ENCODE measurements around the gene SEMA5B.

The SEMA5B gene

GRCh38 chr3:122969585-122970469, 57.7 kb downstream of the SEMA5B start:
- no peaks in the 10 kb centered on the region for H3K36me3 ChIP-seq (ENCODE audit: control insufficient read depth, insufficient read depth, low read length)
- no peaks in the 10 kb centered on the region for H3K9me3 ChIP-seq (ENCODE audit: control insufficient read depth, low read length)
- WGBS, 2 experiments (ENCODE audit: insufficient coverage in 2 of 2), result 79 to 82% methylated on average over 8 of the region's 10 CpGs
- peaks cover 17% of the 10 kb centered on the region for H3K4me1 ChIP-seq (ENCODE audit: control insufficient read depth, insufficient read depth, low read length, poor library complexity, severe bottlenecking)
- H3K4me3 ChIP-seq (ENCODE audit: extremely low read depth, insufficient read depth, low read length, poor library complexity, severe bottlenecking), result no peak overlapping the region
- no peak overlapping the region for H3K27ac ChIP-seq (ENCODE audit: low read depth, low read length, severe bottlenecking)

GRCh38 chr3:122967765-122968164, 59.8 kb downstream of the SEMA5B start:
- no peak overlapping the region for H3K27ac ChIP-seq (ENCODE audit: low read depth, low read length, severe bottlenecking)
- H3K4me1 ChIP-seq (ENCODE audit: control insufficient read depth, insufficient read depth, low read length, poor library complexity, severe bottlenecking), result peaks cover 5% of the 10 kb centered on the region
- H3K4me3 ChIP-seq (ENCODE audit: extremely low read depth, insufficient read depth, low read length, poor library complexity, severe bottlenecking), result no peak overlapping the region
- no peaks in the 10 kb centered on the region for H3K9me3 ChIP-seq (ENCODE audit: control insufficient read depth, low read length)
- H3K36me3 ChIP-seq (ENCODE audit: control insufficient read depth, insufficient read depth, low read length), result no peaks in the 10 kb centered on the region
- 98% methylated on average over 6 of the region's 7 CpGs for WGBS, 2 experiments (ENCODE audit: insufficient coverage in 2 of 2)

- no peaks in the 10 kb centered on the region for H3K9me3 ChIP-seq (ENCODE audit: control insufficient read depth, low read length)
- WGBS, 2 experiments (ENCODE audit: insufficient coverage in 2 of 2), result 76 to 100% methylated on average over 2 of the region's 4 CpGs
- no peak overlapping the region for H3K27ac ChIP-seq (ENCODE audit: low read depth, low read length, severe bottlenecking)
- no peak overlapping the region for H3K4me3 ChIP-seq (ENCODE audit: extremely low read depth, insufficient read depth, low read length, poor library complexity, severe bottlenecking)
- peaks cover 5% of the 10 kb centered on the region for H3K4me1 ChIP-seq (ENCODE audit: control insufficient read depth, insufficient read depth, low read length, poor library complexity, severe bottlenecking)
- H3K36me3 ChIP-seq (ENCODE audit: control insufficient read depth, insufficient read depth, low read length), result no peaks in the 10 kb centered on the region
Measured at GRCh38 chr3:122967356-122967755, 60.2 kb downstream of the SEMA5B start.

GRCh38 chr3:122966045-122966444, 61.5 kb downstream of the SEMA5B start:
- Histone ChIP-seq H3K4me1 (ENCODE audit: control insufficient read depth, insufficient read depth, low read length, poor library complexity, severe bottlenecking) (peaks cover 5% of the 10 kb centered on the region), H3K27ac (ENCODE audit: low read depth, low read length, severe bottlenecking) (no peak overlapping the region), H3K4me3 (ENCODE audit: extremely low read depth, insufficient read depth, low read length, poor library complexity, severe bottlenecking) (no peak overlapping the region), H3K36me3 (ENCODE audit: control insufficient read depth, insufficient read depth, low read length) (no peaks in the 10 kb centered on the region), H3K9me3 (ENCODE audit: control insufficient read depth, low read length) (no peaks in the 10 kb centered on the region)

- WGBS, 2 experiments (ENCODE audit: insufficient coverage in 2 of 2), result 15 to 44% methylated on average over 2 of the region's 2 CpGs
- H3K4me3 ChIP-seq (ENCODE audit: extremely low read depth, insufficient read depth, low read length, poor library complexity, severe bottlenecking), result no peak overlapping the region
- no peaks in the 10 kb centered on the region for H3K9me3 ChIP-seq (ENCODE audit: control insufficient read depth, low read length)
- no peak overlapping the region for H3K27ac ChIP-seq (ENCODE audit: low read depth, low read length, severe bottlenecking)
- peaks cover 5% of the 10 kb centered on the region for H3K4me1 ChIP-seq (ENCODE audit: control insufficient read depth, insufficient read depth, low read length, poor library complexity, severe bottlenecking)
- no peaks in the 10 kb centered on the region for H3K36me3 ChIP-seq (ENCODE audit: control insufficient read depth, insufficient read depth, low read length)
Measured at GRCh38 chr3:122964811-122965210, 62.8 kb downstream of the SEMA5B start.

GRCh38 chr3:122962149-122962548, 65.4 kb downstream of the SEMA5B start:
- no peak overlapping the region for H3K27ac ChIP-seq (ENCODE audit: low read depth, low read length, severe bottlenecking)
- H3K4me3 ChIP-seq (ENCODE audit: extremely low read depth, insufficient read depth, low read length, poor library complexity, severe bottlenecking), result no peak overlapping the region
- H3K4me1 ChIP-seq (ENCODE audit: control insufficient read depth, insufficient read depth, low read length, poor library complexity, severe bottlenecking), result peaks cover 7% of the 10 kb centered on the region
- H3K9me3 ChIP-seq (ENCODE audit: control insufficient read depth, low read length), result no peaks in the 10 kb centered on the region
- 60 to 61% methylated on average over 8 to 9 of the region's 9 CpGs for WGBS, 2 experiments (ENCODE audit: insufficient coverage in 2 of 2)
- no peaks in the 10 kb centered on the region for H3K36me3 ChIP-seq (ENCODE audit: control insufficient read depth, insufficient read depth, low read length)

GRCh38 chr3:122961146-122961545, 66.4 kb downstream of the SEMA5B start:
- H3K27ac ChIP-seq (ENCODE audit: low read depth, low read length, severe bottlenecking), result no peak overlapping the region
- H3K9me3 ChIP-seq (ENCODE audit: control insufficient read depth, low read length), result no peaks in the 10 kb centered on the region
- WGBS, 2 experiments (ENCODE audit: insufficient coverage in 2 of 2), result 83 to 100% methylated on average over 3 to 4 of the region's 4 CpGs
- H3K4me1 ChIP-seq (ENCODE audit: control insufficient read depth, insufficient read depth, low read length, poor library complexity, severe bottlenecking), result peaks cover 7% of the 10 kb centered on the region
- no peaks in the 10 kb centered on the region for H3K36me3 ChIP-seq (ENCODE audit: control insufficient read depth, insufficient read depth, low read length)
- H3K4me3 ChIP-seq (ENCODE audit: extremely low read depth, insufficient read depth, low read length, poor library complexity, severe bottlenecking), result no peak overlapping the region

- 90 to 97% methylated on average over 3 of the region's 4 CpGs for WGBS, 2 experiments (ENCODE audit: insufficient coverage in 2 of 2)
- Histone ChIP-seq H3K9me3 (ENCODE audit: control insufficient read depth, low read length) (no peaks in the 10 kb centered on the region), H3K36me3 (ENCODE audit: control insufficient read depth, insufficient read depth, low read length) (no peaks in the 10 kb centered on the region), H3K27ac (ENCODE audit: low read depth, low read length, severe bottlenecking) (no peak overlapping the region), H3K4me1 (ENCODE audit: control insufficient read depth, insufficient read depth, low read length, poor library complexity, severe bottlenecking) (peaks cover 7% of the 10 kb centered on the region), H3K4me3 (ENCODE audit: extremely low read depth, insufficient read depth, low read length, poor library complexity, severe bottlenecking) (no peak overlapping the region)
Measured at GRCh38 chr3:122960652-122961051, 66.9 kb downstream of the SEMA5B start.

- whole genome bisulfite sequencing, 2 experiments (ENCODE audit: insufficient coverage in 2 of 2), result 77 to 84% methylated on average over 2 to 3 of the region's 5 CpGs
- peaks cover 5% of the 10 kb centered on the region for H3K4me1 ChIP-seq (ENCODE audit: control insufficient read depth, insufficient read depth, low read length, poor library complexity, severe bottlenecking)
- no peaks in the 10 kb centered on the region for H3K36me3 ChIP-seq (ENCODE audit: control insufficient read depth, insufficient read depth, low read length)
Measured at GRCh38 chr3:122959339-122959738, 68.2 kb downstream of the SEMA5B start.

GRCh38 chr3:122957707-122958689, 69.6 kb downstream of the SEMA5B start:
- no peaks in the 10 kb centered on the region for H3K36me3 ChIP-seq (ENCODE audit: control insufficient read depth, insufficient read depth, low read length)
- peaks cover 5% of the 10 kb centered on the region for H3K4me1 ChIP-seq (ENCODE audit: control insufficient read depth, insufficient read depth, low read length, poor library complexity, severe bottlenecking)
- no peaks in the 10 kb centered on the region for H3K9me3 ChIP-seq (ENCODE audit: control insufficient read depth, low read length)
- H3K4me3 ChIP-seq (ENCODE audit: extremely low read depth, insufficient read depth, low read length, poor library complexity, severe bottlenecking), result no peak overlapping the region
- no peak overlapping the region for H3K27ac ChIP-seq (ENCODE audit: low read depth, low read length, severe bottlenecking)
- WGBS, 2 experiments (ENCODE audit: insufficient coverage in 2 of 2), result 64% methylated on average over 5 of the region's 7 CpGs; no CpG with 5 or more reads in 1 of the 2 experiments

More at GRCh38 chr3:122959339-122959738, 68.2 kb downstream of the SEMA5B start:
- Histone ChIP-seq H3K9me3 (ENCODE audit: control insufficient read depth, low read length) (no peaks in the 10 kb centered on the region), H3K27ac (ENCODE audit: low read depth, low read length, severe bottlenecking) (no peak overlapping the region), H3K4me3 (ENCODE audit: extremely low read depth, insufficient read depth, low read length, poor library complexity, severe bottlenecking) (no peak overlapping the region)
